ENCODE measurements around the gene KRTDAP. TPM values are rescaled to one million over a fixed set of nuclear protein-coding genes. Genes with fewer than 3 reads are reported as not detected.

The KRTDAP gene
- total and polyA plus RNA-seq, 2 donors from 2014 or later = not detected

DNA sequence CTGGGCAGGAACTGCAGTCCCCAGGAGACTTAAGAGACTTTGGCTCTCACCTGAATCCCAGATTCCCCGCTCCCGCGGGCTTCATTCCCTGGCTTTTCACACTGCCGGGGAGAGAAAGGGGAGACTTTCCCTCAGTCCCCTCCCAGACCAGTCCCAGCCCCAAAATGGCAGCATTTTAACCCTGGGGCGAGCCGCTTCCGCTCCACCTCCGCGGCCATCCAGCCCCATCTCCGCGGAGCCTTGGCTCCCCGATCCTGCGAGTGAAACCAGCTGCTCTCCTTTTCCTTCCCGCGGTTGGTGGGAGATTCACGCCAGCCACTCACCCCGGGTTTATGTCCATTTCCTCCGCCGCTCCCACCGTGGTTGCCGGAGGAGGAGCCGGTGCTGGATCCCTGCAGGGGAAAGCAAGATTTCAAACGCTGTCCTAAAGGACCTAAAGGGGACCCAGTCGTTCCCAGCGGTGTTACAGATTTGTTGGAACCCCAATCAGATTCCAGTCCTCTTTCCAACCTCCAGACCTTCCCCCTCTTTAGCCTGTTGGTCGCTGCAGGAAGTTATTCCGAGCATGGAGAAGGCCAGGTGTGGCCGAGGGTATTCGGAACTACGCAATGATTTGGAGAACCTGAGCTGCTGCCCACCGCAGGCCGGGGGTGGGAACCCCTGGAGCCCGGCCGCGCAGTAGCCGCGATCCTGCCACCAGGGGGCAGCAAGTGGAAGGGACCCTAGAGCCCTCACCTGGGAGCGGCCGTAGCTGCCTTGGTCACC lies 19.8 kb upstream of the KRTDAP start:
- intact Hi-C loops (cut with DNase I) = no loop called here
- peak overlapping the region; percentile 56 to 86 for H3K27ac ChIP-seq (ENCODE audit: low read depth in 2 of 2, low read length in 2 of 2)
- FAIRE-seq (no peak), DNase-seq (peak; percentile 93 to 96 (median 93))
- peak overlapping the region; percentile 55 to 83 (median 83) for H3K9ac ChIP-seq (ENCODE audit: low read length in 3 of 3)
- peaks cover 0 to 7% (median 0%) of the 10 kb centered on the region in 3 donors for H3K4me1 ChIP-seq (ENCODE audit: control insufficient read depth in 2 of 3, insufficient read depth in 2 of 3, low read depth in 1 of 3, low read length in 3 of 3)
- TF ChIP-seq, protein P1, sequence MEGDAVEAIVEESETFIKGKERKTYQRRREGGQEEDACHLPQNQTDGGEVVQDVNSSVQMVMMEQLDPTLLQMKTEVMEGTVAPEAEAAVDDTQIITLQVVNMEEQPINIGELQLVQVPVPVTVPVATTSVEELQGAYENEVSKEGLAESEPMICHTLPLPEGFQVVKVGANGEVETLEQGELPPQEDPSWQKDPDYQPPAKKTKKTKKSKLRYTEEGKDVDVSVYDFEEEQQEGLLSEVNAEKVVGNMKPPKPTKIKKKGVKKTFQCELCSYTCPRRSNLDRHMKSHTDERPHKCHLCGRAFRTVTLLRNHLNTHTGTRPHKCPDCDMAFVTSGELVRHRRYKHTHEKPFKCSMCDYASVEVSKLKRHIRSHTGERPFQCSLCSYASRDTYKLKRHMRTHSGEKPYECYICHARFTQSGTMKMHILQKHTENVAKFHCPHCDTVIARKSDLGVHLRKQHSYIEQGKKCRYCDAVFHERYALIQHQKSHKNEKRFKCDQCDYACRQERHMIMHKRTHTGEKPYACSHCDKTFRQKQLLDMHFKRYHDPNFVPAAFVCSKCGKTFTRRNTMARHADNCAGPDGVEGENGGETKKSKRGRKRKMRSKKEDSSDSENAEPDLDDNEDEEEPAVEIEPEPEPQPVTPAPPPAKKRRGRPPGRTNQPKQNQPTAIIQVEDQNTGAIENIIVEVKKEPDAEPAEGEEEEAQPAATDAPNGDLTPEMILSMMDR (IDR thresholded peaks at IDR 0.05; ENCODE audit: borderline replicate concordance, extremely low read depth, insufficient read depth) = peak; percentile 81
- no peaks in the 10 kb centered on the region for H3K27me3 ChIP-seq (ENCODE audit: control insufficient read depth, insufficient read depth, low read length)
- peak overlapping the region; percentile 69 to 78 (median 69) for H3K4me3 ChIP-seq (ENCODE audit: low read length in 3 of 3)
- H3K36me3 ChIP-seq (ENCODE audit: control insufficient read depth in 2 of 3, insufficient read depth in 3 of 3, low read length in 3 of 3) = no peaks in the 10 kb centered on the region
- no peaks in the 10 kb centered on the region for H3K9me3 ChIP-seq (ENCODE audit: control insufficient read depth in 2 of 3, insufficient read depth in 1 of 3, low read length in 3 of 3)

DNA sequence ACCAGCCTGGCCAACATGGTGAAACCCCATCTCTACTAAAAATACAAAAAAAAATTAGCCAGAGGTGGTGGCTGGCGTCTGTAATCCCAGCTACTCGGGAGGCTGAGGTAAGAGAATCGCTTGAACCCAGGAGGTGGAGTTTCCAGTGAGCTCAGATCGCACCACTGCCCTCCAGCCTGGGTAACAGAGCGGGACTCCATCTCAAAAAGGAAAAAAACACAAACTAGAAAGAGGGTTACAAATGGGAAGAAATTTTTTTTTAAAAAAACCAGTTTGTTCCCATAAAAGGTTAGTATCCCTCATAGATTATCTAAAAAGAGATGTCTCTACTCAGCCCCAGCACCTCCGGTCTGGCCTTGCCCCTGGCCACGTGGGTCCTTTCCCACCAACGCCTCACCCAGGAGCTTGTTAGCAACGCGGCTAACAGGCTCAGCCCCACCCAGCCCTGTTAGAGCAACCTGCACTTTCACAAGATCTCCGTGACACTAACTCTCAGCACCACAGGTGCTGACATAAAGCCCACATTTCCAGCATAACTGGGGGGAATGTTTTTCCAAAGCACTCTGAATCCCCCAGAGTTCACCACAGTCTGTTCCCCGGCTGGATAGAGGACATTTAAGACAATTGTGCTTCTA lies 18.9 kb upstream of the KRTDAP start:
- no peaks in the 10 kb centered on the region for H3K9me3 ChIP-seq (ENCODE audit: control insufficient read depth in 2 of 3, insufficient read depth in 1 of 3, low read length in 3 of 3)
- H3K9ac ChIP-seq (ENCODE audit: low read length in 3 of 3) = peak overlapping the region; percentile 37 to 83 (median 68)
- H3K36me3 ChIP-seq (ENCODE audit: control insufficient read depth in 2 of 3, insufficient read depth in 3 of 3, low read length in 3 of 3) = no peaks in the 10 kb centered on the region
- TF ChIP-seq, protein P1 (IDR thresholded peaks at IDR 0.05; ENCODE audit: borderline replicate concordance, extremely low read depth, insufficient read depth) = no peak
- peaks cover 0 to 7% (median 0%) of the 10 kb centered on the region in 3 donors for H3K4me1 ChIP-seq (ENCODE audit: control insufficient read depth in 2 of 3, insufficient read depth in 2 of 3, low read depth in 1 of 3, low read length in 3 of 3)
- FAIRE-seq = no peak
- intact Hi-C loops (cut with DNase I) = no loop called here
- H3K27me3 ChIP-seq (ENCODE audit: control insufficient read depth, insufficient read depth, low read length) = no peaks in the 10 kb centered on the region
- no peak overlapping the region for H3K27ac ChIP-seq (ENCODE audit: low read depth in 2 of 2, low read length in 2 of 2)
- peak overlapping the region; percentile 69 to 78 (median 69) for H3K4me3 ChIP-seq (ENCODE audit: low read length in 3 of 3)
- DNase-seq = peak; percentile 64 to 86 (median 70)

DNA sequence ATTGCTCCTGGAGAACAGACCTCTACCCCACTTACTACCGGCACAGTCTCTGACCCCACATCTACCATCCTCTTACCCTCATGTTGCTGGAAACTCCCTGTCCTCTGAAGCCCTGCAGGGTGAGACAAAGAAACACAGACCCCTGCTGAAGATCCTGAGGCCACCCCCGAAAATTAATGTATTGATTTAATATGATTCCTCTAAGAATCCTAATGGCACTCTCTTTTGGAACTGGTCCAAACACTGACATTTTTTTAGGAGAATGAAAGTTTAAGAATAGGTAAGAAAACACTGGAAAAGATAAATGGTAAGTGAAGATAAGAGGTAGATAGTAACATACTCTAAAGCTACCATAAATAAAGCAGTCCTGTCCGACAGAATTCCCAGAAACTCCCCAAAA lies 17.9 kb upstream of the KRTDAP start:
- DNase-seq (no peak), FAIRE-seq (no peak)
- Histone ChIP-seq H3K27me3 (ENCODE audit: control insufficient read depth, insufficient read depth, low read length) (no peaks in the 10 kb centered on the region), H3K27ac (ENCODE audit: low read depth in 2 of 2, low read length in 2 of 2) (no peak overlapping the region), H3K9me3 (ENCODE audit: control insufficient read depth in 2 of 3, insufficient read depth in 1 of 3, low read length in 3 of 3) (no peaks in the 10 kb centered on the region), H3K9ac (ENCODE audit: low read length in 3 of 3) (no peak overlapping the region), H3K36me3 (ENCODE audit: control insufficient read depth in 2 of 3, insufficient read depth in 3 of 3, low read length in 3 of 3) (no peaks in the 10 kb centered on the region), H3K4me1 (ENCODE audit: control insufficient read depth in 2 of 3, insufficient read depth in 2 of 3, low read depth in 1 of 3, low read length in 3 of 3) (peaks cover 0 to 7% (median 0%) of the 10 kb centered on the region in 3 donors), H3K4me3 (ENCODE audit: low read length in 3 of 3) (no peak overlapping the region)
- TF ChIP-seq, protein P1 (IDR thresholded peaks at IDR 0.05; ENCODE audit: borderline replicate concordance, extremely low read depth, insufficient read depth) = no peak
- intact Hi-C loops (cut with DNase I) = no loop called here
